GM19455 (cell line): ENCODE measurements around the gene ATG101.

Source experiments
- ATAC-seq: cut with Tn5 transposase; IDR thresholded peaks from one replicate; pipeline ENCODE4 v1.9.1; 2021; ENCODE audit not compliant: unreplicated experiment

Gene ATG101

DNA sequence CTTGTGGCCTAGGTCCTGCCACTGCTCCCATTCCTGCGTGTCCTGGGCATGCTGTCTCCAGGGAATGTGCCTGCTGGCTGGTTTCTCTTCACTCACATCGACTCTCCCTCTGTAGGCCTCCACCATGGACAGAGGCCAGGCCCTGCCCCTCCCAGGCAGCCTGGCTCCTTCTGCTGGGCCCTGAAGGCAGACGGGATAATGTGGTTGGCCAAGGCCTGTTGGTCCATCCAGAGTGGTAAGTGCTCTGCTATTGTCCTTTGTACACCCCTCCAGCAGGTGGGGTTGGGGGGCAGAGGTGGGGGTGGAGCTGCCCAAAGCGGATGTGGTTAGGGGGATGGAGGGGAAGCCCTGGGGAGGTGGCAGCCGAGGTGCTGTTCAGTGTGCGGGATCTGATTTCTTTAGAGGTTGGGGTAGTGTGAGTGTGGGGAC lies 28.1 kb upstream of the ATG101 start:
- no peak for ATAC-seq

DNA sequence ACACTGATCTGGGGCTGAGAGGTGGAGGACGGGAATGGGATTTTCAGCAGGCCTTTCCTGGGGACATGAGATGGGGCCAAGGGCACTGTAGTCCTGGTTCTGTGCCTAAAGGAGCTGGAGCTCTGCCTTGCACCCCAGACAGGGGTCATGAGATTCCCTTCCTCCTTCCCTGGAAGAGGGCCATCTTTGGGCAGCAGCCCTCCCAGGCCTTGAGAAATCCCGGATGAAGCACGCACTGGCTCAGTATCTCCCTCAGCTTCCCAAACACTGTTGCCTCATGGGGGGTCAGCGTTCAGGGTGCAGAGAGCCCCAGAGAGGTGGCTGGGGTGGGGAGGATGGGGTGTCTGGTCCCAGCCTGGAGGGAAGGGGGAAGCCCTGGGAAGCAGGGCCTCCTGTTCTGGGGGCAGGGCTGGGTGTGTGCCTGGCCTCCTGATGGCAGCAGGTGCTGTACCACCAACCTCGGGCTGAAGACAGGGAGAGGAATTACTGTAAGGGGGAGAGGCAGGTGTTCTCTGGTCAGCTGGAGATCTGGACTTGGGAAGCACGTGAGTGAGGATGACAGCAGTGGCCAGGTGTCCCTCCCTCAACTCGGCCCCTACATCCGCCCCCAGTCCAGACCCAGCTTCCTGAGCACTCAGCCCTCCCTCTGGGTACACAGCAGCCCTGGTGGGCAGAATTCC lies 26.9 kb upstream of the ATG101 start:
- ATAC-seq, result no peak

DNA sequence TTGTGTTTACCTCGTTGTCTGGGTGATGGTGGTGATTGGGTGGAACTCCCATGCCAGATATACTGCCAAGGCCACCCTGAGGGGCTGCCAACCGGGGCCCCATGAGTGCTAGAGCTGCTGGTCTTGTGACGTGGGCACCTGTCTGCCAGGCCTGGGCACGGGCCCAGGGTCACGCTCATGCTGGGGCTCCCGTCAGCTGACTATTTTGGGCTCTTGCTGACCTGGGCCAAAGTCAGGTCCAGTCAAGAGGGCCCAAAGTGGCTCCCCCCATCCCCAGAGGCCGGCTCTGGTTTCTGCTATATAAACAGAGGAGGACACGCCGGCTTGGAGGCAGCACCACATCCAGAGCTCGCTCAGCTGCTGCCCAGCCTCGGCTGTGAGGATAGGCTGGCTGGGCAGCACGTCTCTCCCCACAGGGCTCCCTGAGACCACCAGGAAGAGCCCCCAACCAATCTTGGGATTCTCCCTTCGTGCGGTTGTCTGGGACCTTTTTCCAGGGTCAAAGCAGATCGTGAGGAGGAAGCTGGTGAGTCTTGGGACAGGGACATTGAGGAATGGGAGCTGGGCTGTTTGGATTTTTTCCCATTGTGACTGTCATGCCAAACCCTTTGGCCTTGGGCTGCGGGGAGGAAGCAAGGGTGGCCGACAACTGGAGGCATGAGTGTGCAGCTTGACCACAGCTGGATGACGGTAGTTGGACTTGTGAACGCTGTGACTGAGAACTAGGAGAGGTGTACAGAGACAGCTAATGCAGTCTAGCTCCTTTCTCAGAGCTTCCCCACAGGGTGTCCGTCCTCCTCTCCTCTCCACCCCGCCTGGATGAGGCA lies 26.2 kb upstream of the ATG101 start:
- ATAC-seq, result no peak

DNA sequence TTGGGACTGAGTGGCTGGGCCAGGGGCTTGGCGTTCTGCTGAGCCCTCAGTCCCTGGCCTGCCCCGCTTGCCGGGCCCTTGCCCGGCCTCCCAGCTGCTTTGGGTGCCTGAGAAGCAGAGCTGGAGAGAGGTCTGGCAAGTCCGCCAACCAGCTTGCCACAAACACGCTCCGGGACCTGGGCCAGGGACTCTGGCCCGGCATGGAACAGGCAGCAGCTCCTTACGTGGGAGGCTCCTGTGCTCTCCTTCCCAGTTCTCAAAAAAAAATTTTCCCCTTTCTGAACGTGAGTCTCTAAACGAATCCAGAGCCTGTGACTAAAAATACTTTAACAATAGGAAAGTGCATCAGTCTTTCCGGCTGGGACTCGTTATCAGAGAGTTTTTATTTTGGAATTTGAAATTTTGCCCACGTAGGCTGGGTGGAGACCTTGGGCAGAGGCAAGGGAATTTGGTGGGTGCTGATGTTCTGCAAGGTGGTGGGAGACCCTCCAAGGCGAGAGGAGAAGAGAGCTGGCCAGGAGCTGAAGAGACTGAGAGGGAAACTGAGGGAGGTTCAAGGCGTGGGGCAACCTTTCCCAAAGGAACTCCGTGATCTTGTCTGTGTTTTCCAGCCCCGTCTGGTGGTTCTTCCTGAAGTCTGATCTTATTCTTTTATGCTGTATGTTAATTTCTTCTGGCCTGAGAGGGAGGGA lies 25.3 kb upstream of the ATG101 start:
- ATAC-seq, result no peak

DNA sequence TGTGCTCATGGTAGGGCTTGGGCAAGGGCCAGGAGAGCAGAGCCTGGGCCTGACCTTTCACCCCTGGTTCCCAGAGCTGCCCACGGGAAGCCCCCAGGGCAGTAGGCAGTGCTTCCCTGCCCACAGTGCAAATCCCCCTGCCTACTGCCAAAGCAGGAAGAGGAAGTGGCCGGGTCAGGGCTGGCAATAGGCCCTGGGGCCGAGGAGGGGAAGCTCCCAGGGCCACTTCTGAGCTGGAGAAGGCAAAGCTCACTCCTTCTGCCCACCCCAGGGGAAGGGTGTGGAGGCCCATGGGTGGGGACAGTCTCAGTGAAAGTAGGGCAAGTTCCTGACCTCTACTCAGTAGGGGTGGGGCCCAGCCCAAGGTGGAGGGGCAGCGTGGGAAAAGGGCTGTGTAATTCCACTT lies 24.0 kb upstream of the ATG101 start:
- no peak for ATAC-seq

DNA sequence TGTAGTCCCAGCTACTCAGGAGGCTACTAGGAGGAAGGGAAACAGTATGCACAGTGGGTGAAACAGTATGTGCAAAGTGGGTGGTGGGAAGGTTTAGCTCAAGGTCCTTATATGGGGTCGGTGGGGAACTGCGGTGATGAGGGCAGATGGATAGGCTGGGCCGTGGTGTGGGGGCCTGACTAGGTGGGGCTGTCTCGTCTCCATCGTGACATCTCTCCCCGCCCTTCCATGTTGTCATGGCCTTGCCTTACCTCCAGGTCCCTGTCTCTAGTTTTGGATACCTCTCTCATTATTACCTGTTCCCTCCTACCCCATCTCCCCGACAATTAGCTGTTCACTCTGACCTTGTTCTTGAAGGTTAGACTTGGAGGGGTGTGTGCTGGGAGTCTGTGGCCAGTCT lies 22.9 kb upstream of the ATG101 start:
- no peak for ATAC-seq

DNA sequence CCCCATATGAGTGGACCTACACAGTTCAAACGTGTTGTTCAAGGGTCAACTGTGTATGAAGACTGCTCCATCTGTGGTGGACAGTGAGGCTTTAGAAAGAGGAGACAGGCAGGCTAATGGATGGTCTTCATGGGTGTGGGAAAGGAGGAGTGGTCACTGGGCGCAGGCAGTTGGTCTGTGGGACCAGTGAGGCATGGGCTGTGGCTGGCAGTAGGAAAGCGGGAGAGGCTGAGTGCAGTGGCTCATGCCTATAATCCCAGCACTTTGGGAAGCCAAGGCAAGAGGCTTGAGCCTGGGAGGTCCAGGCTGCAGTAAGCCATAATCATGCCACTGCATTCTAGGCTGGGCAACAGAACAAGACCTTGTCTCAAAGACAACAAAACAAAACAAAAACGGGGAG lies 20.5 kb upstream of the ATG101 start:
- no peak for ATAC-seq

DNA sequence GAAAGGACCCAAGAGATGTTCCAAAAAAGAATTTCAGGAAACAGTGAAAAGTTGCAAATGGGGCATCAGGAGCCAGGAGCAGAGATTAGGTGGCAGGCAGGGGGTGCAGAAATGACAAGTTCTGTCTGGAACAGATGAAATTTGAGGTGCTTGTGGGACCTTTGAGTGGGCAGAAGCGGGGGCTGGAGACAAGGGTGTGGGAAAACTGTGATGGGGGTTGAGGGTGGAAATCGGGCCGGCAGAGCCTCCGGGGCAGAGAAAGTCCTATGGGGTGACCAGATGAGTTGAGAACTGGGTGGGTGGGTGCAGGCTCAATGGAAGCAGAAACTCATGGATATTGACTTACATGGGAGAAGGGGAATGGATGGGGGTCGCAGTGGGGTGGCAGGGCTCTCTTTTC lies 20.1 kb upstream of the ATG101 start:
- no peak for ATAC-seq

DNA sequence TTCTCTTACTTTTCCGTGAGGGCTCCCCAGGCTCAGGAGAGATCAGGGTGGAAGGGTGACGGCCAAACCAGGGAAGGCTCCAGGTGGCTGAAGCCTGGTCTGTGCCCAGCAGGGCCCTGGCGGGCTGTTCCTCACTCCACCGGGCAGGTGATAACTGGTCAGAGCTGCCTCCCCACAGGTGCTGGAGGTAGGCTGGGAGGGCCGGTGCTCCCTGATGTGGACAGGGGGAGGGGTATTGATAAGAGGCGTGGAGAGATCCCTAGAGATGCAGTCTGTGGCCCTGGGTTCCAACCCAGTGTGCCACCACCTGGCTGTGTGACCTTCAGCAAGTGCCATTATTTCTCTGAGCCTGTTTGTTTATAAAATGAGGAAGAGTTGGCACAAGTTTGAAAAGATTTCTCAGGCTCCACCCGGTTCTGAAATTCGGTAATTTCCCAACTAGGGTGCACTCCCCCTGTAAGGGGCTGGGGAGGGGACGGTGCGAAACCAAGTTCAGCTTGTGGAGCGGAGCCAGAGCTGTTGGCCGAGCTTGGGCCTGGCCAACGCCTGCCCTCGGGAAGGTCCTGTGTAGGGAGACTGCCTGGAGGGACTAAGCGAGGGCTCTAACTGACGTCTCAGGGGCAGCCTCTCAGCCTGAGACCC lies 19.5 kb upstream of the ATG101 start:
- no peak for ATAC-seq

DNA sequence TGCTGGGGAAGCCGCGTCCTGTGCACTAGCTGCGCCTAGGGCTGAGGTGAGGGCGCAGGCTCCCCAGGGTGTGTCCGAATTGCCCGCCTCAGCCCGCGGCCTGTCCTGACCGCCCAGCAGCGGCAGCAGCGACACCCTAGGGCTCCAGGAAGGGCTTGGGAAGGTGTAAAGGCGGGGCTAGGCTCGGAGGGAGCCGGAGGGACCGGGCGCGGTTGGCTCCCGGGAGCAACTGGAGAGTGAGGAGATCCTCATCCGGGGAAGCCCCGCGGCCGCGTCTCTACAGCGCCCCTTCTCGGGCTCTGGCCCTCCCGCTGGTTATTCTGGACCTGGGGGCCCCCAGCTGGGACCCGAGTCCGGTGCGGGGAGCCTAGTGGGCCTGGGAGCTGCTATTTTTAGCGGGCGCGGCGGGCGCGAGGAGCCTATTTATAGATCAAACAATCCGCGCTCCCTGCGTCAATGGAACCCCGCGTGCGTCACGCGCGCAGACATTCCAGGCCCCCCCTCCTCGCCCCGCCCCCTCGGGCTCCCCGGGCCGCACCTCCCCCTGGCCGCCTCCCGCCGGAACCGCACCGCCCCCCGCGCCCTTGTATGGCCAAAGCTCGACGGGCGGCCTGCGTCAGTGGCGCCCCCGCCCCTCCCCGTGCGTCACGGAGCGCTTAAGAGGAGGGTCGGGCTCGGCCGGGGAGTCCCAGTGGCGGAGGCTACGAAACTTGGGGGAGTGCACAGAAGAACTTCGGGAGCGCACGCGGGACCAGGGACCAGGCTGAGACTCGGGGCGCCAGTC lies 18.8 kb upstream of the ATG101 start, which contains the start of gene NR4A1:
NR4A1 (plus strand) TSS at position 685 of the 784 bp plus-strand sequence. CDS start 2,887 bp downstream, outside the sequence.
- peak; percentile 70 for ATAC-seq

DNA sequence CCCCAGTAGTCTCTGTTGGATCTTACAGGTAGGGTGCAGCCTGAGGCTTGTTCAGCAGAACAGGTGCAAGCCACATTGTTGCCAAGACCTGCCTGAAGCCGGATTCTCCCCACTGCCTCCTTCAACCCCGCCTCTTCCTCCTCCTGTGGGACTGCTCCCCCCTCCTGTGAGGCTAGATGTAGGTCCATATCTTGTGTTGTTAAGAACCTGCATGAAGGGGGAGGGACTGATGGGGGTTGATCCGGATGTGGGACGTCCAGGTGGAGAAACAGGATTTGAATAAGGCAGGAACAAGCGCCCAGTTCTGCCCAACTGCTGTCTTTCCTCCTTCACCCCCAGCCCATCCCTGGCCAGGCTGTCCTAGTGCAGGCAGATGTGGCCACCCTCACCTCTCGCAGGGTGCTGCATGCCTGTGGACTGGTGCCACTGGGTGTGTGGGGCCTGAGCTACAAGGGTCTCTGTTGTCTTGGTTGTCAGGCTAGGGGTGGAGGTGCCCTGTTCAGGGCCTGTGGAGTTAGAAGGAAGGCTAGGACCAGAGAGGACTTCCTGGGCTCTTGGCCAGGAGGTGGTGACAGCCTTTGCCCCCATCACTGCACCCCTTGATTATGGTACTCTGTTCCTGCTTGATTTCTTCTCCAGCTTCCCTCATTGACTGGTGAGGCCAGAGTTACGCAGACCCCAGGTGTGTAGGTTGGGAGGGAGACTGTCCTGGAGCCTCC lies 17.2 kb upstream of the ATG101 start:
- no peak for ATAC-seq

DNA sequence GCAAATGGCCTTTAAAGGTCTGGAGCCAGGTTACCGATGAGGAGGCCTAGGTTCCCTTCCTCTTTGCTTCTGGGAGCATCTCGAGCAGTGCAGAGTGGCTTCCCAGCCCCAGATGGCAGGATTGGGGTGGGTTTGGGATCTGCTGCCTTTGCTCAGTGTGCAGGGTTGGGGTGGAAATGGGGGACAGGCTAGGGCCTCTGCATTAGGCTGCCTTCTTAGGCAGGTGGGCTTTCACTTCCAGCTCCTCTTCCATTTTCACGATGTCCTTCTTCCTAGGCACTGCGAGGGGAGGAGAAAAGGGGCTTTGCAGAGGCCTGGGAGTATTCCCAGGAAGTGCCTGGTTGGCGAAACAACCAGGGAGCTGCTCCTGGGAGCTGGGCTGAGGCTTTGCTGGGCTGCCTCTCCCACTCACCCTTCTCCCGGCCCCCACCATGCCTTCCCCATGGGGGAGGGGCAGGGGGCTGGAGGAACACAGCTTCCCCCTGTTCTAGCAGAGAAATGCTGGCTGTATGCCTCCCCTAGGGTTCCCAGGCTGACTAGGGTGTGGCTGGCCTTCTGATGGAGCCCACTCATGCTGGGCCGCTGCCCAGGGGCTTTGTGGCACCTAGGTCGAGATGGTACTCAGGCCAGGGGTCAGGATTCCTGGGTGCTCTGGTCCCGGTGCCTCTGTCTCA lies 16.1 kb upstream of the ATG101 start:
- no peak for ATAC-seq

DNA sequence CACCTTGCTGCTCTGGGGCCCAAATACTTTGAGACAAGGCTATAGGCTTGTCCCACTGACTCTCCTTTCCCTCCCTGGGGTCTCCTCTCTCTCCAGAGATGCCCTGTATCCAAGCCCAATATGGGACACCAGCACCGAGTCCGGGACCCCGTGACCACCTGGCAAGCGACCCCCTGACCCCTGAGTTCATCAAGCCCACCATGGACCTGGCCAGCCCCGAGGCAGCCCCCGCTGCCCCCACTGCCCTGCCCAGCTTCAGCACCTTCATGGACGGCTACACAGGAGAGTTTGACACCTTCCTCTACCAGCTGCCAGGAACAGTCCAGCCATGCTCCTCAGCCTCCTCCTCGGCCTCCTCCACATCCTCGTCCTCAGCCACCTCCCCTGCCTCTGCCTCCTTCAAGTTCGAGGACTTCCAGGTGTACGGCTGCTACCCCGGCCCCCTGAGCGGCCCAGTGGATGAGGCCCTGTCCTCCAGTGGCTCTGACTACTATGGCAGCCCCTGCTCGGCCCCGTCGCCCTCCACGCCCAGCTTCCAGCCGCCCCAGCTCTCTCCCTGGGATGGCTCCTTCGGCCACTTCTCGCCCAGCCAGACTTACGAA lies 15.4 kb upstream of the ATG101 start:
- no peak for ATAC-seq

DNA sequence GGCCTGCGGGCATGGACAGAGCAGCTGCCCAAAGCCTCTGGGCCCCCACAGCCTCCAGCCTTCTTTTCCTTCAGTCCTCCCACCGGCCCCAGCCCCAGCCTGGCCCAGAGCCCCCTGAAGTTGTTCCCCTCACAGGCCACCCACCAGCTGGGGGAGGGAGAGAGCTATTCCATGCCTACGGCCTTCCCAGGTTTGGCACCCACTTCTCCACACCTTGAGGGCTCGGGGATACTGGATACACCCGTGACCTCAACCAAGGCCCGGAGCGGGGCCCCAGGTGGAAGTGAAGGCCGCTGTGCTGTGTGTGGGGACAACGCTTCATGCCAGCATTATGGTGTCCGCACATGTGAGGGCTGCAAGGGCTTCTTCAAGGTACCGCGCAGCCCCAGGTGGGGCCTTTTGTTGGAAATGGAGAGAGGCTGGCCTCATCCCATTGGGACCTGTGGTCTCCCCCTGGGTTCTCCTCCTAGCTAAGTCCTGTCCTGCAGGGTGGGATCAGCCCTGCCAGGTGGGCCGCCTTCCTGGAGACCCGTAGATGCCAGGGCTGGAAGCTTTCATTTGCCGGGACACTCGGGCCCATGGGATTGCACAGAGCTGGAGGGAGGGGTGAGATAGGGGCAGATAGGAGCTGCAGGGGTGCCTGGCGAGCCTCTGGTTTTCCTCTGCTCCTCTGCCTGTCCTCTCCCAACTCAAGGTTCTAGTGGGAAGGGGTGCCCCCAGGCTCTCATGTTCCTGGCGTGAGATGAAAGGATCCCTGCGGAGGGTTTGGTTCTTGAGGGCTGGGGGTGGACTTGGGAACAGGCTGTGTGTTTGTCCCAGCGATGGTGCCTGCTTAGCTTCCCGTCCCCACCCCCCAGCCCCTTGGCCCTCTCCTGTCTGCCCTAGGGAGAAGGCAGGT lies 14.7 kb upstream of the ATG101 start:
- no peak for ATAC-seq

DNA sequence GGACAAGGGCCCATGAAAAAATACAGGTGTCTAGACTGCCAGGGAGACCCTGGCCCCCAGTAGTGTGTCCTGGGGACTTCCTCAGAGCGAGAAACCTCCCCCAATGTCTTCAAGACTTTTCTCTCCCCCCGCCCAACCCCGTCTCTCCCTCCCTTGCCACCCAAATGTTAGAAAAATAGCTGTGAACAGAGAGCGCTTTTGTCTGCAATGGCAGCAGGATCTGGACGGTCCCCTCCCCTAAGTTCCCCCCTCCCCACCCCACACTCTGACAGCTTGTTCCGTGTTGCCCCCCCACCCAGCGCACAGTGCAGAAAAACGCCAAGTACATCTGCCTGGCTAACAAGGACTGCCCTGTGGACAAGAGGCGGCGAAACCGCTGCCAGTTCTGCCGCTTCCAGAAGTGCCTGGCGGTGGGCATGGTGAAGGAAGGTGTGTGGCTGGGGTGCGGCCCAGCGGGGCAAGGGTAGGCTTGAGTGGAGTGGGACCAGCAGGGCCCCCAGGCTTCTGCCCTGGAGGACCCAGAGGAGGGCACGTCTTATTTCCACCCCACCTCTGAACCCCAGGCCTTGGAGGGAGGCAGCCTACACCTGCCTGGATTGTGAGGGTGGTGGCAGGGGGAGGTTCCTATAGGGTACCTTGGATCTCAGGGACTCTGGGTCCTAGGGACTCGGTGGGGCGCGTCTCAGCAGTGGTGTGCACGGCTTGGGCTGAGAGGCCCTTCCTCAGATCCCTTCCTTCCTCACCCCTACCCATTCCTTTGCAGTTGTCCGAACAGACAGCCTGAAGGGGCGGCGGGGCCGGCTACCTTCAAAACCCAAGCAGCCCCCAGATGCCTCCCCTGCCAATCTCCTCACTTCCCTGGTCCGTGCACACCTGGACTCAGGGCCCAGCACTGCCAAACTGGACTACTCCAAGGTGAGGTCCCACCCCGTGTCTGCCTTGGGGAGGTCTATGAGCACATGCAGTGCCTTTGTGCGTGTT lies 13.8 kb upstream of the ATG101 start:
- no peak for ATAC-seq

DNA sequence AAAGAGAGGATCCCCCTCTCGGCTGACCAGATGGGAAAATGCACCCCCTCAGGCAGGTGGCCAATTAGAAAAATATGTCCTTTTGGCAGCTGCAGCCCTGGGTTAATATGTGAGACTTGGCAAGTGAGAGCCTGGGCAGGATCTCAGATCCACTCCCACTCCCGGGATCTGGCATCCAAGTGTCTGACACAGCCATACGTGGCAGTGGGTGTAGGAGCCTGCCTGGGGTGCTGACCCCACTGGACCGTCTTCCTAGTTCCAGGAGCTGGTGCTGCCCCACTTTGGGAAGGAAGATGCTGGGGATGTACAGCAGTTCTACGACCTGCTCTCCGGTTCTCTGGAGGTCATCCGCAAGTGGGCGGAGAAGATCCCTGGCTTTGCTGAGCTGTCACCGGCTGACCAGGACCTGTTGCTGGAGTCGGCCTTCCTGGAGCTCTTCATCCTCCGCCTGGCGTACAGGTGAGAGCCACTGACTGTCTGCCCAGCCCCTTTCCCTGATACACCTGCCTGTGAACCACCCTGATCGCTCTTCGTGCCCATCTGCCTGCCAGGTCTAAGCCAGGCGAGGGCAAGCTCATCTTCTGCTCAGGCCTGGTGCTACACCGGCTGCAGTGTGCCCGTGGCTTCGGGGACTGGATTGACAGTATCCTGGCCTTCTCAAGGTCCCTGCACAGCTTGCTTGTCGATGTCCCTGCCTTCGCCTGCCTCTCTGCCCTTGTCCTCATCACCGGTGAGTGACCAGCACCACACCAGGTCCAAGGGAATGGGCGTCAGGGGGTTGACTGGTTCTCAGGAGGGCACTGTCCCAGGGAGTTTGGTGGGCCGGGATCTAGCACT lies 12.8 kb upstream of the ATG101 start:
- ATAC-seq, result no peak
